ENCODE results near the gene TINAGL1.
"Not testable (repeated sequence)": the region's sequence is repeated elsewhere in the genome, so short reads cannot be mapped to it uniquely, and the experiment has no call there.

The TINAGL1 gene

GRCh38 chr1:31583995-31584868 is 7.9 kb downstream of the TINAGL1 start:
- DNase-seq = no peak

- DNase-seq = no peak
Observed at GRCh38 chr1:31584869-31585735, 8.8 kb downstream of the TINAGL1 start.

GRCh38 chr1:31585736-31586365 is 9.5 kb downstream of the TINAGL1 start:
- DNase-seq = no peak

DNA sequence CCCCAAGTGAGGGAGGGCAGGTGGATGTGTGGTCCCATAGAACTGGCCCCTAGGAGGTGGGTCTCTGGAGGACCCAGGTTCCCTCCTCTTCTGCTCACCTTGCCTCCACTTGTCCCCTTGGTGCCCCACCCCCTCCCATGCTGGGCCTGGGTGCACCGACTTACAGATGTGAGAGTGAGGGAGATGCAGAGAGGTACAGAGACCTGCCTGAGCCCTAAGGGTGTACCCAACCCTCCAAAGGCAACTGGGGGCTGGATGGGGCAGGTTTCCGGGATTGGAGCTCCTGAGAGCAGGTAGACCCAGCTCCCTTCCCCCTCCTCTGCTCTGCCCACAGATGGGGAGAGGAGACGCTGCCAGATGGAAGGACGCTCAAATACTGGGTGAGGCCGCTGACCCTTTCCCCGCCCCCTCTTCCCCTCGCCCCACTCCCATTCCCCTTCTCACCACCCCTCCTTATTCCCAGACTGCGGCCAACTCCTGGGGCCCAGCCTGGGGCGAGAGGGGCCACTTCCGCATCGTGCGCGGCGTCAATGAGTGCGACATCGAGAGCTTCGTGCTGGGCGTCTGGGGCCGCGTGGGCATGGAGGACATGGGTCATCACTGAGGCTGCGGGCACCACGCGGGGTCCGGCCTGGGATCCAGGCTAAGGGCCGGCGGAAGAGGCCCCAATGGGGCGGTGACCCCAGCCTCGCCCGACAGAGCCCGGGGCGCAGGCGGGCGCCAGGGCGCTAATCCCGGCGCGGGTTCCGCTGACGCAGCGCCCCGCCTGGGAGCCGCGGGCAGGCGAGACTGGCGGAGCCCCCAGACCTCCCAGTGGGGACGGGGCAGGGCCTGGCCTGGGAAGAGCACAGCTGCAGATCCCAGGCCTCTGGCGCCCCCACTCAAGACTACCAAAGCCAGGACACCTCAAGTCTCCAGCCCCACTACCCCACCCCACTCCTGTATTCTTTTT is 10.3 kb downstream of the TINAGL1 start:
- DNase-seq = no peak

- not testable (repeated sequence) for DNase-seq
Observed at GRCh38 chr1:31587328-31587699, 11.0 kb downstream of the TINAGL1 start.

GRCh38 chr1:31587720-31588423 is 11.6 kb downstream of the TINAGL1 start:
- peak; percentile 25 for DNase-seq

DNA sequence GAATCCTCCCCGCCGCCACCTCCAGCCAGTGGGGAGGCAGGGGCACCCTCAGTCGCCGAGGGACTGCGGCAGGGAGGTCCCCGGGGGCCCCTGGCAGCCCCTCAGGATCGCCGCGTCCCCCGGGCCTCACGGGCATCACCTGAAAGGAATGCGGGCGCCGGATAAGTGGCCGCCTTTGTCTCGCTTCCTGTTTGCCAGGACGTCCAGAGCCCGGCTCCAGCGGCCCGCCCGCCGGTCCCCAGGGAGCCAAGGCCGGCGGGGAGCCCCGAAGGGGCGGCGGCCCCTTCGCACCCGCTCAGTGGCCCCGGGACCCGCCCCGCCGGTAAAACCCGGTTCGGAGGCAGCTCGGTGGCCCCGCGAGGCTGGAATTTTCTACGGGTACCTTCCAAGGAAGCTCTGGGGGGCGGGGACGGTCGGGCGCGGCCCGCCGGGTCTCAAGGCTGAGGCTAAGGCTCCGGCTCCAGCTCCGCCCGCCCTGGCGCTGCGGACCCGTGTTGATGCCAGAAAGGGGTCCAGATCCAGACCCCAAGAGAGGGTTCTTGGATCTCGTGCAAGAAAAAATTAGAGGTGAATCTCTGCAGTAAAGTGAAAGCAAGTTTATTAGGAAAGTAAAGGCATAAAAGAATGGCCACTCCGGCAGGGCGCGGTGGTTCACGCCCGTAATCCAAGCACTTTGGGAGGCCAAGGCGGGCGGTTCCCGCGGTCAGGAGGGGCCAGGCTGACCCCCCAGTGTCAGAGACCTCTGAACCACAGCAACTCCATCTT is 12.6 kb downstream of the TINAGL1 start:
- no peak for DNase-seq

DNA sequence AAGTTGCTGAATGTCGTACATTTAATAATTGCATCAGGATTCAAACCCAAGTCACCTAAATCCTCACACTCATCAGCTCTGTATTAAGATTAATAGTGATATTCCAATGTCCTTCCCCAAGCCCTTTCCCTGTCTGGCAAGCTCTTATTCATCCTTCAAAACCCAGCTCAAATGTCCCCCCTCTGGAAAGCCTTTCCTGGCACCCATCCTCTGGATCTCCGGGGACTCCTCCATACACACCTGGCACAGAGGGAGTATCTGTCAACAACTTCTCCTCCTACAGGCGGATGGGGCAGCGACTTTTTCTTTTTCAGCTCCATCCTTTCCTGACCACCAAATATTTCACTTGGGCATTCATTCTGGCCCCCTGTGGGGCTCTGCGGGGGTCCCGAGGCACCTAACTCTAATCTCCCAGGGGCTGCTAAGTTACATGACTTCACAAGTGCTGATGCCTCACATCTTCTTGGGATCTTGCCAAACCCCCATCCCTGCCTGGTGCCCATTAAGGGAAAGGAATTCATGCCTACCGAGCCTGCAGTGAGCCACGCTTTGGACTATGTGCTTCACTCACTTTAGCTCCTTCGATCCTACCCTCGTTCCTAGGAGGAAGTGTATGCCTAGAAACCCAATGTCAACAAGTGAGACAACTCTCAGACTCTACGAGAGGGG is 15.2 kb downstream of the TINAGL1 start:
- DNase-seq = peak; percentile 22

GRCh38 chr1:31592132-31592531 is 15.8 kb downstream of the TINAGL1 start:
- DNase-seq = no peak

DNA sequence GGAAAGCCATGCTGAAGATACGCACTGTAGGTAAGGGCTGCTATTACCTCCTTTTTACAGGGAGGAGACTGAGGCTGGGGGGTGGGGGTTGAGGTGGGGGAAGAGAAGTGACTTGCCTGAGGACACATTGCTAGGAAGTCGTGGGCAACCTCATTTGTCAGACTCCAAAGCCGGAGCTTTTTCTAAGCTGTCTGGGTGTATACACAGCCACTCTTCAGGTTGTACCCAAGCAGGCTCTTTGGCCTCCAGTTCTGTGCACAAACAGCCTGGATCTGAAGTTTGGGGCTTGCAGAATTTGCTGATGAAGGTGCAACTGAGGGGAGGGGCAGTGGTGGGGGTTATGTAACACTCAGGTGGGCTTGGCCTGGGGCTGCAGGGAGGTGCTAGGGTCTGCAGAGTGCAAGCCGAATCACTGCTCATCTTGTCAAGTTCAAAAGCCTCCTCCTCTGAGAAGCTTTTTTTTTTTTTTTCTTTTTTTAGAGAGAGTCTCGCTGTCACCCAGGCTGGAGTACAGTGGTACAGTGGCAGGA is 16.9 kb downstream of the TINAGL1 start:
- no peak for DNase-seq

DNA sequence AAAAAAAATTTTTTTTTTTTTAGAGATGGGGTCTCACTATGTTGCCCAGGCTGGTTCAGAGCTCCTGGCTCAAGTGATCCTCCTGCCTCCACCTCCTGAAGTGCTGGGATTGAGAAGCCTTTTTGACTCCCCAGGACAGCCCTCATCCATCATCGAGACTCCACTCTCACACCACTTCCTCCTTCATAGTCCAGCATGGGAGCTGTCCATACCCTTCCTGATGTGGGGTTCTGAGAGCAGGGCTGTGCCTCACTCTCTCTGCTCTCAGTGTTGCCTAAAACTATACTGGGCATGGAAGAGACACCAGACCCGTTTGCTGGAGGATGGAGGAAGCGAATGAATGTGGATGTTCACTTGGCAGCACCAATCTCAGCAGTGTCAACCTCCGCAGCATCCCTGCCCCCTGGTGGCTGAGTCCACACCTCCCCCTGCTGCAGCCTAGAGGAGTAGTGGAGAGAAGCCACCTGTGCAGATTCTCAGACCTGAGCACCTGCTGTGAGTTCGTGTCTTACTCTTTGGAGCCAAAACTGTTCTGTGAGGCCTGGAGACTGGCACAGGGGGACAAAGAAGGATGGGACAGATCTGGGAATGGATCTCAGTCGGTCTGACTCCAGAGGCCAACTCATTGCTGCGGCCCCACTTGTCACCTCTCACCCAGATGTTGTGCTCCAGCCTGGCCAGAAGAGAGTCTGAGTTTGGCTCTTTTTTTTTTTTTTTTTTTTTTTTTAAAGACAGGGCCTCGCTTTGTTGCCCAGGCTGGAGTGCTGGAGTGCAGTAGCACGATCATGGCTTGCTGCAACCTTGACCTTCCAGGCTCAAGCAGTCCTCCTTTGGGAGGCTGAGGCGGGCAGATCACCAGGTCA is 17.7 kb downstream of the TINAGL1 start:
- peak; percentile 63 for DNase-seq

DNA sequence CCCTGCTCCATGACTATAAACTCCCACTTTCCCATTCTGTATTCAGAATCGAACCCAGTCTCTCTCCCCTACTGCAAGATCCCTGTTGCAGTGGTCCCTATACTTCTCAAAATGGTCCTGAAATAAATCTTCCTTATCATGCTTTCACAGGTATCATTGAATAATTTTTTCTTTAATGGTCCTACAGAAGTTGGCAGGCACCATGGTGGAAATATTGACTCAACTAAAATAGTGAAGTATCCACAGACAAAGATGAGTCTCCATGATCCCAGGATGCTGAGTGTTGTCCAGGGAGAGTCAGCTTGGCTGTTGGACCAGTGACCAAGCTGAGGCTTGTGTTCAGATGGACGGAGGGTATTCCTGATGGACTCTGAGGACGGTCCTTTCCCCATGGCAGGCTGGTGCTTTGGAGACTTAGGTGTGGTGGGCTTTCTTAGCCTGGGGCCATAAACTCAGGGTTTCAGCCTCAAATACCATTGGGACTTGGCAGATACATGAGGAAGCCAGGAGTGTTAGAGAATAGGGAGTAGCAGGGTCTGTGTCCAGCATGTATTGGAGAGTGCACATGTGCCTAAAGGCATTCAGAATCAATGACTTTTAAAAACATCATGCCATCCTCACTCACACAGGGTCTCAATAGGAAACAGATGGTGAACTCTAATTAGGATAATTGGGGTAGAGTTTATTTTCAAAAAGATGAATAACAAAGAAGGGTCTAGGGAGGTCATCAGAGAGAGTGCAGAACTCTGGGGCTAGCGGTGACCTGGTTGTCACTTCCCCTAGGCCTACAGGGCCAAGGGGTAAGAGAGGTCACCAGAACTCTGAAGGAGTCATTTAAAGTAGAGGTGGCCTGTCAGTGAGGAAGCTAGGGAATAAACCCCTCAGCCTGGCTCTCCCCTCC is 19.8 kb downstream of the TINAGL1 start:
- no peak for DNase-seq

DNA sequence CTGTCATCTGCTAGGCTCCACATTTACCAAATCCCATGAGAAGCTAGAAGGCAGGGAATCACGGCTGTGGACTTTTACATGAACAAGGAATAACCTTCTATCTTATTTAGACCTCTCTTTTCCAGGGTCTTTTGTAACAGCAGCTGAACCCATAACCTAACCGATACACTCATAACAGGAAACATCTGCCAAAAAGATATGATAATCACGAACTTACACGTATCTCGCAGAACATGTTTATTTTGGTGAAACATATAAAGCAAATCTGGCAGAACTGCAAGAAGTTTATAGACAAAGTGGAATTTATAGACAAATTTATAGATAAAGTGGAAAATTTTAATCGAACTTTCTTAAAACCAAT is 20.4 kb downstream of the TINAGL1 start:
- DNase-seq = no peak

- no peak for DNase-seq
Observed at GRCh38 chr1:31598980-31599379, 22.7 kb downstream of the TINAGL1 start.

- no peak for DNase-seq
Observed at GRCh38 chr1:31600641-31601040, 24.3 kb downstream of the TINAGL1 start.

GRCh38 chr1:31602081-31602480 is 25.8 kb downstream of the TINAGL1 start:
- no peak for DNase-seq

DNA sequence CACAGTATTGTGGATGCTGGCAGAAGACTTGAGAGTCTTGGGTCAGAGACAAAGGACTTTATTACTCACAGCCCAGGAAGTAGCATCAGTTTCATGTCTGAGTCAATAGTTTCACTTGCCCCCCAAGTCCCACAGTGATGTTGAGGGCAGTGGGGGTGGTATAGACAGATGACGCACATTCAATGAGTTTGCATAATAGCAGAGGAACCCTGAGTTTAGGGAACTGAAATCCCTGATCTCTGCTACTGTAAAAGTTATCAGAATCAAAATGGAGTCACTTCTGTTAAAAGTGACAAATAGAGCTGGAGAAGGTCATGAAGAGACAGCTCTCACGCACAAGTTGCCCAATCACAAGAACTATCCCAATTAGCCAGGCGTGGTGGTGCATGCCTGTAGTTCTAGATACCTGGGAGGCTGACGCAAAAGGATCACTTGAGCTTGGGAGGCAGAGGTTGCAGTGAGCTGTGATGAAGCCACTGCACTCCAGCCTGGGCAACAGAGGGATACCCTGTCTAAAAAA is 29.7 kb downstream of the TINAGL1 start:
- no peak for DNase-seq

GRCh38 chr1:31607360-31607759 is 31.0 kb downstream of the TINAGL1 start:
- no peak for DNase-seq
